Osteoblast (primary cell): ENCODE measurements around the gene S100A11. TPM values are rescaled to one million over a fixed set of nuclear protein-coding genes. Genes with fewer than 3 reads are reported as not detected.
A peak's percentile ranks its signal among the peaks of the same experiment; 100 is the strongest.

ENCODE experiments used
- DNase-seq: peaks from one replicate; pipeline ENCODE4 v3.0.0; 2011; ENCODE audit warnings: low spot score, mixed read lengths; ENCODE audit not compliant: insufficient read length; ENCODE audit errors: missing footprints
- H2AFZ ChIP-seq: 2 replicates; pipeline ENCODE4 v1.6.0; 2011; ENCODE audit warnings: mild to moderate bottlenecking, low read length
- H3K27ac ChIP-seq: 2 replicates; pipeline ENCODE4 v1.5.1; 2011; ENCODE audit warnings: mild to moderate bottlenecking, low read depth, low read length, moderate library complexity
- H3K27me3 ChIP-seq: 2 replicates; pipeline ENCODE4 v1.6.0; 2012; ENCODE audit warnings: mild to moderate bottlenecking, control low read depth, inconsistent platforms, low read length, moderate library complexity; ENCODE audit not compliant: insufficient read depth
- H3K36me3 ChIP-seq: 2 replicates; pipeline ENCODE4 v1.5.1; 2011; ENCODE audit warnings: mild to moderate bottlenecking, low read length, control low read depth, moderate library complexity; ENCODE audit not compliant: insufficient read depth
- H3K4me1 ChIP-seq: 2 replicates; pipeline ENCODE4 v1.5.1; 2011; ENCODE audit warnings: mild to moderate bottlenecking, low read length, control low read depth, moderate library complexity; ENCODE audit not compliant: insufficient read depth
- H3K4me2 ChIP-seq: 2 replicates; pipeline ENCODE4 v1.6.0; 2011; ENCODE audit warnings: mild to moderate bottlenecking, low read length; ENCODE audit not compliant: insufficient read depth
- H3K4me3 ChIP-seq: fragments of 200-600 bp; sonication (generic); 3 replicates; pipeline ENCODE4 v1.5.1; 2012; ENCODE audit warnings: mild to moderate bottlenecking, low read length, inconsistent platforms; ENCODE audit not compliant: insufficient read depth
- H3K79me2 ChIP-seq: 2 replicates; pipeline ENCODE4 v1.6.0; 2012; ENCODE audit warnings: mild to moderate bottlenecking, low read length, control low read depth, inconsistent platforms; ENCODE audit not compliant: insufficient read depth
- H3K9me3 ChIP-seq: 2 replicates; pipeline ENCODE4 v1.5.1; 2011; ENCODE audit warnings: low read depth, low read length, control low read depth
- H4K20me1 ChIP-seq: 2 replicates; pipeline ENCODE4 v1.6.0; 2012; ENCODE audit warnings: mild to moderate bottlenecking, low read length, control low read depth; ENCODE audit not compliant: insufficient read depth
- CTCF ChIP-seq: IDR thresholded peaks from 2 replicates; pipeline ENCODE4 v1.5.1; 2011; ENCODE audit warnings: mild to moderate bottlenecking, low read depth, low read length, moderate library complexity; ENCODE audit errors: extremely low read depth
- total RNA-seq: library from RNA; depleted of rRNA; stranded (reverse); fragments of >200 nt; gene quantifications from 2 replicates; pipeline ENCODE4 v1.2.3, GENCODE V29; 2012

The S100A11 gene
- total RNA-seq, 1 donor: 142 TPM

DNA sequence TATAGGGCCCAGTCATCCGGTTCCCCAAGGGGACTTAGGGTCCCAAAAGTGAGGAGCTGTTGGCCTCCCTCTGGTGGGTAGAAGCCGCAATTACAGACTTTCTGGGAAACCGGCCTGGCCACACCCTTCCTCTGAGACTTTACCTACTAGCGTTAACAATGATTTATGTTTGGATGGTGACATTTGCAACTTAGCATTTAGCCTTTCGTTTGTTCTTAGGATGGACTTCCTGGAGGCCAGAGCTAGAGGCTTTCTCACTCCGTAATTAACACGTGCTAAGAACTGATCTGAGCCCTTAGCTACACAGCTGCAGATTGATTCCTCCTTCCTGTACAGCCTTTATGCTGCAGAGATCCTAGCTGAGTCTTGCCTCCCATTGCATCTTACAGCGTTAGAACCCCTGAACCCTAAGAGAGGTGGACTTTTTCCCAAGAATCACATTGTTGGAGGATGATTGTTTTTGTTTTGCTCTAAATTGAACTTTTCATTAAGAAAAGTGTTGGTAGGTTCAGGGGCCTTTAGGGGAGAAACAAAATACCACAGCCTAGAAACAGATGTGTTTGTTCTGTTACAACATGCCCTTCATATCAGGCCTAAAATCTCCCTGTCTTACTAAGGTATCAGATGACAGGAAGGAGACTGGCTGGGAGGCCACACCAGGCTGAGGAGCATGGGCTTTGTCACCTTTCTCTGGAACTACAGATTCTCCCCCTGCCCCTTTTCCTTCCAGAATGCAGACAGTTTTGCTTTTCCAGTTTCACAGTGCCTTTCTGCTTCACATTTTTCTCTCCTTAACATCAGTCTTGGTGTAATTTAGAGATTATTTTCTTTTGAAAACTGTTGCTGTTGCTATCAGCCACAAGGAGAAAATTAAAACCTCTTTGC lies 1.9 kb downstream of the S100A11 start:
- peak; percentile 92 for DNase-seq
- peaks cover 5% of the 10 kb centered on the region for H3K27me3 ChIP-seq
- H3K9me3 ChIP-seq: no peaks in the 10 kb centered on the region
- TF ChIP-seq CTCF: peak; percentile 85
- no peak overlapping the region for H2AFZ ChIP-seq
- H3K4me3 ChIP-seq: peak overlapping the region; percentile 89
- peak overlapping the region; percentile 95 for H3K27ac ChIP-seq
- peaks cover 38% of the 10 kb centered on the region for H3K79me2 ChIP-seq
- peaks cover 42% of the 10 kb centered on the region for H4K20me1 ChIP-seq
- H3K4me1 ChIP-seq: peaks cover 19% of the 10 kb centered on the region
- peaks cover 36% of the 10 kb centered on the region for H3K36me3 ChIP-seq
- H3K4me2 ChIP-seq: peak overlapping the region; percentile 81

- peak overlapping the region; percentile 95 for H3K27ac ChIP-seq
- no peak for DNase-seq
- no peak overlapping the region for H2AFZ ChIP-seq
- peaks cover 36% of the 10 kb centered on the region for H3K36me3 ChIP-seq
- peaks cover 1% of the 10 kb centered on the region for H3K27me3 ChIP-seq
- peaks cover 38% of the 10 kb centered on the region for H3K79me2 ChIP-seq
- H3K4me2 ChIP-seq: peak overlapping the region; percentile 81
- no peaks in the 10 kb centered on the region for H3K9me3 ChIP-seq
- no peak for TF ChIP-seq CTCF
- peak overlapping the region; percentile 89 for H3K4me3 ChIP-seq
- H4K20me1 ChIP-seq: peaks cover 42% of the 10 kb centered on the region
- H3K4me1 ChIP-seq: peaks cover 23% of the 10 kb centered on the region
These were observed 2.5 kb downstream of the S100A11 start for GRCh38 chr1:152034324-152034653.

DNA sequence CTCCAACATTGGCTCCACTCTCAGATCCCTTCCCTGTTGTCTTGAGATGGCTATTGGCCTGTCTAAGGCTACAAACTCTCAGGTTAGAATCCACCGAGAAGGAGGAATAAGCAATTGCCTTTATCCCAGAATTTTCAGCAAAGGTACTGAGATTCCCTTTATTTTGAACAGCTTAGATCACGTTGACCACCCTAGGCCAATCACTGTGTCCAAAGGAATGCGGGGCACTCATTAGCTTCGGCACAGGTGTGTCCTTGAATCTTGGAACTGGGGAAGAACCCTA lies 6.9 kb downstream of the S100A11 start:
- no peak for DNase-seq

More for the DNA sequence above, 6.9 kb downstream of the S100A11 start:
- H3K4me1 ChIP-seq: peaks cover 14% of the 10 kb centered on the region
- H3K27me3 ChIP-seq: peaks cover 5% of the 10 kb centered on the region
- no peak overlapping the region for H3K4me3 ChIP-seq
- H4K20me1 ChIP-seq: peaks cover 33% of the 10 kb centered on the region
- H3K4me2 ChIP-seq: no peak overlapping the region
- H3K36me3 ChIP-seq: peaks cover 36% of the 10 kb centered on the region
- no peaks in the 10 kb centered on the region for H3K9me3 ChIP-seq
- H3K79me2 ChIP-seq: peaks cover 19% of the 10 kb centered on the region
- no peak for TF ChIP-seq CTCF
- no peak overlapping the region for H3K27ac ChIP-seq
- H2AFZ ChIP-seq: no peak overlapping the region
